Subcutaneous adipose tissue (tissue), 4 donors: ENCODE results near the gene CNTNAP1. TPM values are rescaled to one million over a fixed set of nuclear protein-coding genes. Genes with fewer than 3 reads are reported as not detected.

ENCODE experiments used
- total RNA-seq, 4 donors: library from RNA; depleted of rRNA; stranded (reverse); fragments of >200 nt; gene quantifications; one replicate each; pipeline ENCODE4 v1.1.0, GENCODE V29; 2016
- TF ChIP-seq, protein P1 (sequence below): fragments of 450-650 bp; IDR thresholded peaks from one replicate; pipeline ENCODE4 v1.5.1; 2016; ENCODE audit warnings: low read depth, mild to moderate bottlenecking, control low read depth, antibody characterized with exemption, moderate library complexity

The CNTNAP1 gene
- total RNA-seq: 1 to 10 TPM; 1.8 to 3.8 (median 2.5) TPM

- TF ChIP-seq, protein P1, sequence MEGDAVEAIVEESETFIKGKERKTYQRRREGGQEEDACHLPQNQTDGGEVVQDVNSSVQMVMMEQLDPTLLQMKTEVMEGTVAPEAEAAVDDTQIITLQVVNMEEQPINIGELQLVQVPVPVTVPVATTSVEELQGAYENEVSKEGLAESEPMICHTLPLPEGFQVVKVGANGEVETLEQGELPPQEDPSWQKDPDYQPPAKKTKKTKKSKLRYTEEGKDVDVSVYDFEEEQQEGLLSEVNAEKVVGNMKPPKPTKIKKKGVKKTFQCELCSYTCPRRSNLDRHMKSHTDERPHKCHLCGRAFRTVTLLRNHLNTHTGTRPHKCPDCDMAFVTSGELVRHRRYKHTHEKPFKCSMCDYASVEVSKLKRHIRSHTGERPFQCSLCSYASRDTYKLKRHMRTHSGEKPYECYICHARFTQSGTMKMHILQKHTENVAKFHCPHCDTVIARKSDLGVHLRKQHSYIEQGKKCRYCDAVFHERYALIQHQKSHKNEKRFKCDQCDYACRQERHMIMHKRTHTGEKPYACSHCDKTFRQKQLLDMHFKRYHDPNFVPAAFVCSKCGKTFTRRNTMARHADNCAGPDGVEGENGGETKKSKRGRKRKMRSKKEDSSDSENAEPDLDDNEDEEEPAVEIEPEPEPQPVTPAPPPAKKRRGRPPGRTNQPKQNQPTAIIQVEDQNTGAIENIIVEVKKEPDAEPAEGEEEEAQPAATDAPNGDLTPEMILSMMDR: no peak
Observed at GRCh38 chr17:42681976-42682721, at the start of gene CNTNAP1. CNTNAP1 (plus strand) TSS chr17:42682531; CDS start chr17:42682830, 299 bp downstream.

DNA sequence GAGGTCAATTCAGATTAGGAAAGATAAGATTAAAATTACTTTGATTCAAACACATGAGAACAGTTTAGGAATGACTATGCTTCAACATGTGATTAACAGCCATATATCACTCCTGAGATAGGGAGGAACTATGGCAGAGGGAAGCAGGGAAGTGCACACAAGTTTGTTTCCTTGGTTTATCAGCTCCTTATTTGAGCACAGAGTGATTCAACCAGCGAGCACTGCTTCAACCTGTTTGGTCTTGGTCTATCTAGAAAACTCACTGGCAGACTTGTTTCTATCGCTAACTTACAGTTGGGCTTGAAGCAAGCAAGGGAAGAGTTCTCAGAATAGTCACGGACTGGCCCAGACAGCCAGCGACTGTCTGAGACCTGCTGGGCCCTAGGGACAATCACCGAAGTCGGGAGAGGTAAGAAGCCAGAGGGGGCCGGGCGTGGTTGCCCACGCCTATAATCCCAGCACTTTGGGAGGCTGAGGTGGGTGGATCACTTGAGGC, 49.3 kb upstream of the CNTNAP1 start:
- TF ChIP-seq, protein P1: no peak

- TF ChIP-seq, protein P1: no peak
Observed at GRCh38 chr17:42639525-42640113, 42.7 kb upstream of the CNTNAP1 start.

DNA sequence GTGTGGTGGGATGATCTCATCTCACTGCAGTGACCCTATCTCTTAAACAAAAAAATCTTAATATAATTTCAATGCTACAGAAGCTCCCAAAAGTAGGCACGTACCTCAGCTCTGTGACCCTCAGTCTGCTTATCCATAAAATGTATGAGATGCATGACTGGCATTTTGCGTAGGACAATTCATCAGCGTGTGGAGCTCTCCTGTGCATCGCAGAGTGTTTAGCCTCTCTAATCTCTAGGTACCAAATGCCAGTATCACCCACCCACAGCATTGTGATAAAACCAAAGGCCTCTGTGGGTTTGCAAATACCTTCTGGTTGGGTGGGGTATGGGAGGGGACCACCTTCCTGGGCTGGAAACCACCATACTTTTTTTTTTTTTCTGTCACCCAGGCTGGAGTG, 42.2 kb upstream of the CNTNAP1 start:
- TF ChIP-seq, protein P1: no peak

DNA sequence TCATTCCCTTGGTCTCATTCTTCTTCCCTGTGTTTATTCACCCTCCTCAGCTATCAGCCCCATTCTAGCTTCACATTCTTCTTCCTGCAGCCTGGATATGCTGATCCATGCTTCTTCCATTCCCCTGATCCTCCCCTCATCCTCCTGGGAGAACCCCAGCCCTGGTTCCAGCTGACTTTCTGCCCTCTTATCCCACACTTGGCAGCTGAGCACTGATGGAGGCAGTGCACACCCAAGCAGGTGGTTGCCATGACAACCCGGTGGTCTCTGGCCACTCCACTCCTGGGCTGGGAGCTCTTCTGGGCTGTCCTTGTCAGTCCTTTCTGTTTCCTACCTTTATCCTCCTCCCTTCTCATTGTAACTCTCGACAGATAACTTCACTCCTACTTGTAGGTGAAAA, 40.0 kb upstream of the CNTNAP1 start:
- TF ChIP-seq, protein P1: no peak

DNA sequence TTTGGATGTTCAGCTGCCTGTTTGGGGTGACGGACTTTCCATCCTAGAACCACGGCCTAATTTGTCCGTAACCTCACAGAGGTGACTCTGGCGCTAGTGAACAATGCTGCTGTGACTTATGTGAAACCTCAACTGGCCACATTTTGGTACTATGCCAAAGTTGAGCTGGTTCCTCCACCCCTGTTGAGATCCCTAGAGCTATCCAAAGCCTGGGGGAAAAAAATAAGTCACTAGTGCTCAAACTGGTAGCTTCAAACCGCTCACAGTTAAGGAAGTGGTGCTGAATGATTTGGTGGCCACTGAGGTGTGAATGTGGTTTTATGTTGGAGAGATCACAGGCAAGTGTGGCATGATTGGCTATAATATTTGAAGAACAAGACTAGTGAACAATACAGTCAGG, 34.6 kb upstream of the CNTNAP1 start:
- TF ChIP-seq, protein P1: no peak

DNA sequence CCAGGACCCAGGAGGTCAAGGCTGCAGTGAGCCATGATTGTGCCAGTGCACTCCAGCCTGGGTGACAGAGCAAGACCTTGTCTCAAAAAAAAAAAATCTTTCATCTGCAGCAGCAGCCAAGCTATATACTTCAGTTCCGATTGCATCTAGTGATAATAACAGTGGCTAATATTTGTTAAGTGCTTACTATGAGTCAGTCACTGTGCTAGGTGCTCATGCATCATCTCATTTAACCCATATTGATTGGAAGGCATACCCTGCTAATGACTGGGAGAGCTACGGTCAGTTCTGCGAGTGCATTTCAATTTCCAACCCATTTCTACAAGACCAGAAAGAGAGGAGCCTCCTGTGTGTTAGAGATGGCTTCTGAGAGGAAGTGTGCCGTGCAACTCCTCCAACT, 30.9 kb upstream of the CNTNAP1 start:
- TF ChIP-seq, protein P1: no peak
